Measurements from ENCODE around the gene SLC9A1. TPM values are rescaled to one million over a fixed set of nuclear protein-coding genes. Genes with fewer than 3 reads are reported as not detected.

SLC9A1 gene
- total and polyA plus RNA-seq, 2 donors (not counting 1 experiment from before 2014, with no cell fraction given): 7.3 to 22.5 TPM

- Histone ChIP-seq H3K27ac (ENCODE audit: low read length in 2 of 2) (no peak overlapping the region), H3K79me2 (ENCODE audit: control insufficient read depth, insufficient read depth, low read length) (no peaks in the 10 kb centered on the region), H3K4me2 (replicated peaks; ENCODE audit: low read depth, low read length, poor library complexity, severe bottlenecking) (no peak overlapping the region), H3K9ac (ENCODE audit: low read length) (no peak overlapping the region), H2AFZ (ENCODE audit: insufficient read depth, low read depth, low read length, poor library complexity, severe bottlenecking) (no peak overlapping the region), H3K36me3 (replicated peaks in 1 of 2; ENCODE audit: control extremely low read depth in 1 of 2, control insufficient read depth in 1 of 2, extremely low read depth in 1 of 2, insufficient read depth in 2 of 2, low read length in 1 of 2) (no peaks in the 10 kb centered on the region), H3K4me1 (ENCODE audit: control insufficient read depth in 2 of 2, insufficient read depth in 2 of 2, low read length in 2 of 2) (peaks cover 14 to 32% of the 10 kb centered on the region in 2 donors), H3K27me3 (replicated peaks in 1 of 4; ENCODE audit: control extremely low read depth in 1 of 4, control insufficient read depth in 3 of 4, insufficient read depth in 4 of 4, low read length in 3 of 4) (no peaks in the 10 kb centered on the region), H3K4me3 (ENCODE audit: control extremely low read depth in 1 of 5, extremely low read depth in 1 of 5, insufficient read depth in 1 of 5, low read depth in 2 of 5, low read length in 4 of 5) (no peak overlapping the region), H4K20me1 (ENCODE audit: control insufficient read depth, insufficient read depth, low read length, poor library complexity, severe bottlenecking) (no peaks in the 10 kb centered on the region), H3K9me3 (ENCODE audit: control extremely low read depth in 1 of 3, control insufficient read depth in 2 of 3, insufficient read depth in 1 of 3, low read length in 2 of 3) (no peaks in the 10 kb centered on the region)
- Mint-ChIP-seq H3K27me3 (no peaks in the 10 kb centered on the region), H3K4me1 (peaks cover 21% of the 10 kb centered on the region), H3K4me3 (no peak overlapping the region), H3K27ac (no peak overlapping the region), H3K9me3 (ENCODE audit: insufficient read depth) (no peaks in the 10 kb centered on the region)
- WGBS (ENCODE audit: insufficient coverage): 100% methylated on average over 5 of the region's 6 CpGs
- DNase-seq (no peak), ATAC-seq (ENCODE audit: low read depth) (no peak)
- POLR2A ChIA-PET: interaction anchor here (0.6 to 1.4 kb wide), 3 partner anchors 11 to 583 kb away, joined by 3 to 14 read pairs (median 5); no protein-coding TSS in a partner anchor
- intact Hi-C loops (cut with micrococcal nuclease): no loop called here
- TF ChIP-seq, protein P1, sequence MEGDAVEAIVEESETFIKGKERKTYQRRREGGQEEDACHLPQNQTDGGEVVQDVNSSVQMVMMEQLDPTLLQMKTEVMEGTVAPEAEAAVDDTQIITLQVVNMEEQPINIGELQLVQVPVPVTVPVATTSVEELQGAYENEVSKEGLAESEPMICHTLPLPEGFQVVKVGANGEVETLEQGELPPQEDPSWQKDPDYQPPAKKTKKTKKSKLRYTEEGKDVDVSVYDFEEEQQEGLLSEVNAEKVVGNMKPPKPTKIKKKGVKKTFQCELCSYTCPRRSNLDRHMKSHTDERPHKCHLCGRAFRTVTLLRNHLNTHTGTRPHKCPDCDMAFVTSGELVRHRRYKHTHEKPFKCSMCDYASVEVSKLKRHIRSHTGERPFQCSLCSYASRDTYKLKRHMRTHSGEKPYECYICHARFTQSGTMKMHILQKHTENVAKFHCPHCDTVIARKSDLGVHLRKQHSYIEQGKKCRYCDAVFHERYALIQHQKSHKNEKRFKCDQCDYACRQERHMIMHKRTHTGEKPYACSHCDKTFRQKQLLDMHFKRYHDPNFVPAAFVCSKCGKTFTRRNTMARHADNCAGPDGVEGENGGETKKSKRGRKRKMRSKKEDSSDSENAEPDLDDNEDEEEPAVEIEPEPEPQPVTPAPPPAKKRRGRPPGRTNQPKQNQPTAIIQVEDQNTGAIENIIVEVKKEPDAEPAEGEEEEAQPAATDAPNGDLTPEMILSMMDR (IDR thresholded peaks at IDR 0.05): no peak
- TF ChIP-seq EZH2 (IDR thresholded peaks at IDR 0.05; ENCODE audit: borderline replicate concordance, insufficient read depth, low read depth, low read length, poor library complexity, severe bottlenecking): no peak
- CTCF ChIA-PET: interaction anchor here (0.9 to 1.1 kb wide), 3 partner anchors 10 to 48 kb away, joined by 3 to 5 read pairs (median 3); no protein-coding TSS in a partner anchor
These were observed 8.2 kb upstream of the SLC9A1 start for GRCh38 chr1:27163093-27163492.

GRCh38 chr1:27162090-27162489 is 7.2 kb upstream of the SLC9A1 start:
- Mint-ChIP-seq H3K4me1 (peaks cover 21% of the 10 kb centered on the region), H3K27me3 (no peaks in the 10 kb centered on the region), H3K4me3 (peak overlapping the region; percentile 58), H3K9me3 (ENCODE audit: insufficient read depth) (no peaks in the 10 kb centered on the region), H3K27ac (peak overlapping the region; percentile 92)
- H3K9me3 ChIP-seq (ENCODE audit: control extremely low read depth in 1 of 3, control insufficient read depth in 2 of 3, insufficient read depth in 1 of 3, low read length in 2 of 3): no peaks in the 10 kb centered on the region
- no peaks in the 10 kb centered on the region for H3K79me2 ChIP-seq (ENCODE audit: control insufficient read depth, insufficient read depth, low read length)
- DNase-seq (no peak), ATAC-seq (ENCODE audit: low read depth) (no peak)
- ChIA-PET CTCF (interaction anchor here (0.7 to 1.7 kb wide), 5 partner anchors 13 to 394 kb away, joined by 3 to 7 read pairs (median 4); no protein-coding TSS in a partner anchor), POLR2A (interaction anchor here (0.7 to 1.3 kb wide), 4 partner anchors 25 to 523 kb away, joined by 3 to 6 read pairs (median 4); no protein-coding TSS in a partner anchor)
- H4K20me1 ChIP-seq (ENCODE audit: control insufficient read depth, insufficient read depth, low read length, poor library complexity, severe bottlenecking): no peaks in the 10 kb centered on the region
- peak overlapping the region; percentile 60 for H3K4me2 ChIP-seq (replicated peaks; ENCODE audit: low read depth, low read length, poor library complexity, severe bottlenecking)
- intact Hi-C loops (cut with micrococcal nuclease): no loop called here
- H2AFZ ChIP-seq (ENCODE audit: insufficient read depth, low read depth, low read length, poor library complexity, severe bottlenecking): peak overlapping the region; percentile 41
- H3K27ac ChIP-seq (ENCODE audit: low read length in 2 of 2): peak overlapping the region; percentile 41 to 43
- no peaks in the 10 kb centered on the region for H3K36me3 ChIP-seq (replicated peaks in 1 of 2; ENCODE audit: control extremely low read depth in 1 of 2, control insufficient read depth in 1 of 2, extremely low read depth in 1 of 2, insufficient read depth in 2 of 2, low read length in 1 of 2)
- 100% methylated on average over 4 of the region's 4 CpGs for WGBS (ENCODE audit: insufficient coverage)
- TF ChIP-seq, protein P1 (IDR thresholded peaks at IDR 0.05): no peak
- TF ChIP-seq EZH2 (IDR thresholded peaks at IDR 0.05; ENCODE audit: borderline replicate concordance, insufficient read depth, low read depth, low read length, poor library complexity, severe bottlenecking): no peak
- no peaks in the 10 kb centered on the region for H3K27me3 ChIP-seq (replicated peaks in 1 of 4; ENCODE audit: control extremely low read depth in 1 of 4, control insufficient read depth in 3 of 4, insufficient read depth in 4 of 4, low read length in 3 of 4)
- H3K9ac ChIP-seq (ENCODE audit: low read length): peak overlapping the region; percentile 21
- H3K4me1 ChIP-seq (ENCODE audit: control insufficient read depth in 2 of 2, insufficient read depth in 2 of 2, low read length in 2 of 2): peaks cover 14 to 32% of the 10 kb centered on the region in 2 donors
- no peak overlapping the region for H3K4me3 ChIP-seq (ENCODE audit: control extremely low read depth in 1 of 5, extremely low read depth in 1 of 5, insufficient read depth in 1 of 5, low read depth in 2 of 5, low read length in 4 of 5)
